OCI-LY3 (cell line): ENCODE data around the gene NR6A1.

Experiments
- CTCF ChIP-seq: fragments of 200-600, 300-600 bp; sonication (generic); IDR thresholded peaks from 2 replicates; pipeline ENCODE4 v1.5.1; 2014; ENCODE audit warnings: antibody characterized with exemption, low read length, low read depth
- EZH2phosphoT487 ChIP-seq: fragments of 200-600 bp; shearing (Covaris generic); IDR thresholded peaks from 2 replicates; pipeline ENCODE4 v1.6.1; 2018; ENCODE audit warnings: antibody characterized with exemption, mixed run types, low read depth

DNA sequence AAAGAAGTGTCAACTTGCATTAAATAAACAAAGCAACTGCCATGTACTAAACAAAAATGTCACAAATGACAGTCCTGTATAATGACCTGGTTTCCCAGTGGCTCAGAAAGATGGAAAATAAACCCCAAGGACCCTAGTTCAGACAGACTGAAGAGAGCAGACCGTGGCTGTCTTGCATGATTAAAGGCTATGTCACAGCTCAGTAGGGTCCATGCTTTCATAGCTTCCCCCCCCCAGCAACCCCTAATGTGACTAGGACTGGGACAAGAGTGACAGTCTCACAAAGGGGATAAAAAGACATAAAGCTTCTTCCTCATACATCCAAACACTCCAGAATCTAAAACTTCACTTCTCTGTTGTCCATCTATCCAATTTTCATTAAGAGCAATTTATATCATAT lies 113.6 kb downstream of the NR6A1 start:
- TF ChIP-seq CTCF (no peak), EZH2phosphoT487 (no peak)
